ENCODE measurements around the gene KCNH2. TPM values are rescaled to one million over a fixed set of nuclear protein-coding genes. Genes with fewer than 3 reads are reported as not detected.

Gene KCNH2
- total RNA-seq, 1 experiment from 2014 or later: 0.80 TPM

DNA sequence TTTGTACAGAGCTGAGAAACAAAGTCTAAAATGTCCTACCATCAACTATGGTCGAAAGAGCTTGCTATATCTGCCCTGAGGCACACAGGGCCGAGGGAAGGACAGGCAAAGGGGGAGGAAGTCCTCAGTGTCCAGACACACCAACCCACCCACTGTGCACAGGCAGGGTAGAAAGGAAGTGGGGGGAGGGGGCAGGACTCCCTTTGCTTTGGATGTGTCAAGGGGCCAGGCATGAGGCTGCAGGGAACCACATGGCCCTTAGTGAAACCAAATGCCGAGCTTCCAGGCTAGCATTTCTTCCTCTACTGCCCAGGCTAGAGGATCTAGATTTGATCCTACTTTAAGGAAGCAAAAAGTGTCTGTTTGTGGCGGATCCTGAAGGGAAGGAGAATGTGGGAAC, 28.6 kb downstream of the KCNH2 start:
- DNase-seq (ENCODE audit: low read depth): peak; percentile 58

DNA sequence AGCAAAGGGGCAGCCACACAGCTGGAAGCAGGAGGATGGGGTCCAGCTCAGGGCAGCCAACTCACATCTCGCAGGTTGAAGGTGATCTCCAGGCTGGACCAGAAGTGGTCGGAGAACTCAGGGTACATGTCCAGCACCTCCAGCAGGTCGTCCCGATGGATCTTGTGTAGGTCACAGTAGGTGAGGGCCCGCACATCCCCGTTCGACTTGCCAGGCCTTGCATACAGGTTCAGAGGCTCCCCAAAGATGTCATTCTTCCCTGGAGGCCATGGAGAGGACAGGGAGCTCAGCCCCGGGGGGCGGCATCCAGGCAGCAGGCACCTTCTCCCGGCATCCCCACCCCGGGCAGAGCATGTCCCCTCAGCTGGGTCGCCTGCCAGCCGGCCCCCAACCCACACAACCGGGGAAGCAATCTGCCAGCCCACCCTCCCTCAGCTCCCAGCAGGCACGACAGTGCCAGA, 29.3 kb downstream of the KCNH2 start:
- DNase-seq (ENCODE audit: low read depth): no peak

DNA sequence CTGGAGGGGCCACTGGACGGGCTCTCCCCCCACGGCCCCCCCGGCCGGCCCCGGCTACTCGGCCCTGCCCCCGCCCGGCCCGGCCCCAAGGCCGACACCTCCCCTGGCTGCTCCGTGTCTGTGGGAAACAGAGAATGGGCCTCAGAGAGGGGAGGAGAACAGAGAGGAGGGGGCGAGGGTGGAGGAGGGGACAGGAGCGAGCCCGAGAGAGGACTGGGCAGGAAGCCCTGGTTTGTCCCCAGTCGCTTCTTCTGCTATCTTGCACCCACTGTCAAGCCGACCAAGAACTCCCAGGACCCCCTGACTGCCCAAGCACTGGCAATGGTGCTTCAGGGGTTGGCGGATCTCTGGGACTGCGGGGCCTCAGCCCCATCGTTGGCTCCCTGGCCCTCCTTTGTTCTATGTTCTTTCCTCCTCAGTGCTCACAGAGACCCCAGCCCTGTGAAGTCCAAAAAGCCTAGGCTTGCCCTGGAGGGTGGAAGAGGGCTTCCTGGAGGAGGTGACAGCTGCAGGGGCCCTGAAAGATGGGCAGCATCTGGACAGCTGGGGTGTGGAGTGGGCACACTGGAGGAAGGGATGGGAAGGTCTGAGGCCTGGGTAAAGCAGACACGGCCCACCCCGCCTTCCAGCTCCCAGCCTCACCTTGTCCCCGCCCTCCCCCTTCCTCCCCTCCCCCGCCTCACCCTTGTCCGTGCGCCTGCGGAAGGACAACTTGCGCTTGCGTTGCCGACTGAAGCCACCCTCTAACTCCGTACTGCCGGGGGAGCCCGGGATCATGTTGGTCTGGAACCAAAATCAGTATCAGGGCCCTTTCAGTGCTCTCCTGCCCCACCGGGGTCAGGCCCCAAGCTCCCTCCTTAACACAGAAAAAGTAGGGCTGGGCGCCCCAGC, 30.1 kb downstream of the KCNH2 start:
- DNase-seq (ENCODE audit: low read depth): no peak

DNA sequence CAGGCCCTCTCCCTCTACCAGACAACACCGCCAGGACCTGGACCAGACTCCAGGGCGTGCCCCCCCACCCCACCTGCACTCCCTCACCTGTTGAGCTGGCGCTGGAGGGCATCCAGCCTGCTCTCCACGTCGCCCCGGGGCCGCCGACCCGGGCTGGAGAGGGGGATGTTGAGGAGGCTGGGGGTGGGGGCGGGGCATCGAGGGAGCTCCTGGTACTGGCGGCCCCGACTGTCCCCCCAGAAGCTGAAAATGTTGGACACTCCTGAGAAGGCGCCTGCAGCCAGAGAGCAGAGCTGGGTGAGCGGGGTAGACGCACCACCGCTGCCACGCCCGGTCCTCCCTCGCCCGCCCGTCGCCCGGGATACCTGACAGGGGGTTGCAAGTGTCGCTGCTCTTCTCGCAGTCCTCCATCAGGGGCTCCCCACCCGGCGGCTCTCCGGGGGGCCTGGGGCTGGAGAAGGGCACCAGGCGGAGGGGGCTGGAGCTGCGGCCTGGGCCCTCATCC, 30.8 kb downstream of the KCNH2 start:
- DNase-seq (ENCODE audit: low read depth): no peak

DNA sequence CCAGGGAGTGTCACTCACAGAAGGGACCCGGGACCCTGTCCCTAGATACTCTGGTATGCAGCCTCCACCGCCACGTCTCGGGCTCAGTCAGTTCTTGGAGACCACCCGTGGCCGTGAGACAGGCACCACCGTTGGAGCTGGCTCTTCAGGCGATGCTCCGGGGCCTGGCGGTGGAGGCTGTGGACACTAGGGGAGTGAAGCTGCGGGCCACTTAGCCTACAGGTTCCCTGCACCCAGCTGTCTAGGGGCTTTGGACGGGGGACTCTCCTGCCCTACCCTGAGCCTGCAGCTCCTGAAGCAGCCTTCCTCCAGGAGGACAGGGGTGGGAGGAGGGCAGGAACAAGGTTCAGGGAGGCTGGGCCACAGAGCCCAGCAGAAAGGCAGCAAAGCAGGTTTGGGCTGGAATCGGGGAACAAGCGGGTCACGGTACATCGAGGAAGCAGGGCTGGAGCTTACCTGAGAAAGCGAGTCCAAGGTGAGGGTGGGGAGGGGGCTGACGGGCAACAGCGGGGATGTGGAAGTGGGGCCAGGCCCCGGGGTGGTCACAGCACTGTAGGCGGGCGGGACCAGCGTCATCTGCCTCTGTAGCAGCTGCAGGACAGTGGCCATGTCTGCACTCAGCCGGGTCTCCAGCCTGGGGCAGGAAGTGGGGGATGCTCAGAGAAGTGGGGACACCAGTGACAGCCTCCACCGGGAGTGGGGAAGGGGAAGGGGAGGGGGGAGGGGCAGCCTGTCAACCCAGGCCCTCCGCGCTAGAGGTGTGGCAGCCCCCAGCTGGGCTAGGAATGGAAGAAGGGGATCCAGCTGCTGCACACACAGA, 31.5 kb downstream of the KCNH2 start:
- peak; percentile 4 for DNase-seq (ENCODE audit: low read depth)

DNA sequence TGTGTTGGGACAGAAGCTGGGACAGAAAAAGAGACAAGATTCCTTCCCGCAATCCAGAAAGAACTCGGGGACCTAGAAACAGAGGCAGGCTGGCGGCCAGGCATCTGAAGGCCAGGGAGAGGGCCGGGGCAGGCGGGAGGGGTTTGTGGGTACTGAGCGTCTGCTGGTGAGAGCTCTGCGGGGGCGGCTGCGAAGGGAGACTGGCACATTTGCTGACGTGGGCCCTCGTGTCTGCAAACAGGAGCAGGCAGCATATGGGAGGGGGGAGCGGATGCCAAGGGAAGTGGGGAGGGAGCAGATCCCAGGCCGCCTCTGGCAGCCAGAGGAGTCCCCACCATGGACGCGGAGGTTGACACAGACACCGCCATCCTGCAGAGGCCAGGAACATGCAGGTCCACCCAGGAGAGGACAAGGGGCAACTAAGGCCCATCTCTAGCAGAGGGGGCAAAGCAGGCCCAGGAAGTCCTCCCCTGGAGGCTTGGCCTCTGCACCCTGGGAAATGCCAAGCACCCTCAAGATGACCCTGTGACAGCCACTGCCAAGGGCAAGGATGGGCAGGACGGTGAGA, 32.2 kb downstream of the KCNH2 start:
- DNase-seq (ENCODE audit: low read depth): peak; percentile 50

DNA sequence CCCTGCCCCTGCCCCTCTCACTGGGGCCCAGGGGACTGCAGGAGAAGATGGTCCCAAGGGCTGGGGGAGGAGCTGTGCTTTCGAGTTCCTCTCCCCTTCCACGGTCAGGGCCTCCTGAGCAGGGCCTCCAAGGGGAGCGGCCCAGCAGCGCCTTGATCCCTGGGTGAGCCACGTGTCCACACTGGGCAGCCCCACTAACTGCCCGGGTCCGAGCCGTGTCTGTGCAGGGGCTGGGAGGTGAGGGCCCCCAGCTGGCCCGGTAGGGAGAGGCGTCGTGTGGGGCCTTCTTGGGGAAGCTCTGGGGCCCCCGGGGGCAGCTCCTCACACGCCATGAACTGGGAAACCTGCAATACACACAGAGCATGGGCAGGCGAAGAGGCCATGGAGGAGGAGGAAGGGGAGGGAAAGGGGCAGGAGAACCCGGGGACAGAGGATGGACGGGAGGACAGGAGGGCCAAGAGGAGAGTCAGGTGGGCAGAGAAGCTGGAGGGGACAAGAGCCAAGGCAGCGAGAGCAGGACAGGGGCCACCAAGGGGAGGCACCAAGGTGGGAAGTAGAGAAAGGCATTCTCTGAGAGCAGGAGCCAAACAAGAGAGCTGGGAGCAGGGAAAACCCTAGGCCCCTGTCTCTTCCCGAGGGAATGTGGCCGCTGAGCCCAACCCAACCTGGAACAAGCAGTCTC, 32.8 kb downstream of the KCNH2 start:
- no peak for DNase-seq (ENCODE audit: low read depth)

DNA sequence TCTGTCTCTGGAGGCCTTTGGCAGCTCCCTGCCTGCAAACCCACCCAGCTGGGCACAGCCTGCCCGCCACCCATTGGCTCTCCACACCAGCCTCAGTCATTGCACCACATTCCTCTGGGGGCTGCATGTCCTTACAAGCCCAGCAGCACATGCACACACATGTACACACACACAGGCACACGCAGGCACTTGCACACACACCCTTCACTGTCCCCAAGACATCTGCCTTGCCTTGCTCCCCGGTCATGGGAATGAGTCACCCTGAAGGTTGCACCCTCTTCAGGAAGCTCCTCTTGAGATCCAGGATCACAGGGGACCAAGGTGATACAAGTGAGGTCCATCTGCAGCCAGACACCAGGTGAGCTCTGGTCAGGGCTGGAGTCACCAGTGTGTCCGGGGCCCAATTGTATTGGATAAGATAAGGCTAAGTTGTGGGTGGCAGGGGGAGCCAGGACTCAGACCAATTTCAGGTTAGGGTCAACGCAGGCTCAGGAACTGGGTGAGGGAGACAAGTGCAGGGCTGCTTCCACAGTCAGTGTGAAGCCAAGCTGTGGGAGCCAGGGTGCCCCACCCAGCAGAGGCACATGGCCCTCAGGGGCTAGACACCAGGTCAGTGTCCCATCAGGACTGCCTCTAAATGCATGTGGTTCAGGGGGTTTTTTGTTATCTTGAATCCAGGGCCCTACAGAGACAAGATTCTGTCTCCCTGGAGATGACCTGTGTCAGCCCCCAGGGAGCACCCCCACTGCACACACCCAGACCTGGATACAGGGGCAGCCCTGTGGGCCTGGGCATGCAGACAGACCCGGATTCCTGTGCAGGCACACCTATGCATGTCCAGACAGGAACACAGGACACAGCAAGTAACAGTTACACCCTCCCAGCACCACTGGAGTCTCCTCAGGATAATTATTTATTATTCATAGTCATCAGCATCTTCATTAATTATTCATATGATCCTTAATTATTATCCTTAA, 33.8 kb downstream of the KCNH2 start:
- no peak for DNase-seq (ENCODE audit: low read depth)

DNA sequence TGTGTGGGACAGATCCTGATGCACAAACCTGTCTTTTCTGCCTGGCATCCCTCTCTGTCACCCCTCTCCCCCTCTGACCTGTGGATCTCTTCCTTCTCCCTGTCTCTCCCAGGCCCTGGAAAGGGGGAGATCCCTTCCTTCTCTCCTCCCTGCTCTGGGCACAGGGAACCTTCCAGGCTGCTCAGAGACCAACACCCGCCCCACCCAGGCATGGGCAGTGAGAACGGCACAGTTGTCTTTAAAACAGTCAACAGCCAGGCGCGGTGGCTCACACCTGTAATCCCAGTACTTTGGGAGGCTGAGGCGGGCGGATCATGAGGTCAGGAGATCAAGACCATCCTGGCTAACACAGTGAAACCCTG, 34.7 kb downstream of the KCNH2 start:
- no peak for DNase-seq (ENCODE audit: low read depth)

DNA sequence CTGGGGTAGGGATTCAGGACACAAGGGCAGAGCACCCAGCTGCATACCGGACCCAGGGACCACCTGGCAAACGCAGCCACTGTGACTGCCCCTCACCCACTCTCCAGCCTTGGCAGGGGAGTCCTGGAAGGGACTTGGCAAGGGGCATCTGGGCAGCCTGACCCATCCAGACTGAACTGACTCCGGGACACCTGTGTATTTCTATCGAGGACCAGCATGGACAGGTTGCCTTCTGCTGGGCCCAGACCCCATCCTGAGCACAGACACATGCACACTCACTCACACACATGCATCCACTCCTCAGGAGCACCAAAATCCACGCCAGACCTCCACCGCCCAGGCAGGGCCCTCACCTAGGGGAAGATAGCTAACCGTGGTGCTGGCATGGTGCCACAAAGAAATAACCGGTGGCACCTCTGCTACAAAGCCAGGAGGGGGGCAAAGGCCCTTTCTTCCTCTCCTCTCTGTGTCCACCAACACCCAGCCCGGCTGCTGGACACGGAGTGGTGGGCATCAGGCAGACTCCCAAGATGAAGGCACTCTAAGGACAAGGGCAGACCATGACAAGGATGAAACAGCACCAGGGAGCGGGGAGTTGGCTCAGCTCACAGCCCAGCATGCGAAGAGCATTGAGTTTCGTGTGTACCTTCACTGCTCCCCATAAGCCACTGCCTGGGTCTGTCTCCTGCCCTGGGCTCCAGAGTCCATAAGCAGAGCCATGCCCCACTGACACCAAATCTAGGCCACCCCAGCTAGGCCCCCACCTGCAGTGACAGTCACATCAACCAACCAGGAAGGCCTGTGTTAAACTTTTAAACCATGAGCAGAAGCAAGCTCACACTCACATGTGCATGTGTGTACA, 35.3 kb downstream of the KCNH2 start:
- DNase-seq (ENCODE audit: low read depth): no peak

DNA sequence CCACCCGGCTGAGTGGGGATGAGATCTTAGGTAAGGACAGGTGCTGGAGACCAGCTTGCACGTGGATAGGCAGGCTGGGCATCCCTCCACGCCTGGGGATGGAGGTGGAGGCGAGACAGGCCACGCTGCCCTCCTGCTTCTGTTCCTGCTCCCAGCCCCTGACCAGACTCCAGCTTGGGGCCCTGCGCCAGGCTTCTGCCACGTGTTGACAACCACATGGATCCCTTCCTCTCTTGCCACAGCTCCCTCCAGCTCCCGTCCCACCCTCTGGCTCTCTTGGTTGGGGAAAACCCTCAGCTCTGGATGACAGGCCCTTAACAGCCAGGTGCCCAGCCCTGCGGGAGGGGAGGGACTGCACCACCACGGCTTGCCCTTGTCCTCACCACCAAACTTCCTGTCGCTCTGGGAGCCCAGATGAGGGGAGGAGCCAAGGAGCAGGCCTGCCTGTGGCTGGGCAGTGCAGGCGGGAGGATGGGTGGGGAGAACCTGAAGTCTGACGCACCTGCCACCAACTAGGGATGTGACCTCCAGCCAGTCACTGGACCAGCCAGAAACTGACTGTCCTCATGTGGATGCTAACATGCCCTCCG, 36.0 kb downstream of the KCNH2 start:
- peak; percentile 61 for DNase-seq (ENCODE audit: low read depth)

DNA sequence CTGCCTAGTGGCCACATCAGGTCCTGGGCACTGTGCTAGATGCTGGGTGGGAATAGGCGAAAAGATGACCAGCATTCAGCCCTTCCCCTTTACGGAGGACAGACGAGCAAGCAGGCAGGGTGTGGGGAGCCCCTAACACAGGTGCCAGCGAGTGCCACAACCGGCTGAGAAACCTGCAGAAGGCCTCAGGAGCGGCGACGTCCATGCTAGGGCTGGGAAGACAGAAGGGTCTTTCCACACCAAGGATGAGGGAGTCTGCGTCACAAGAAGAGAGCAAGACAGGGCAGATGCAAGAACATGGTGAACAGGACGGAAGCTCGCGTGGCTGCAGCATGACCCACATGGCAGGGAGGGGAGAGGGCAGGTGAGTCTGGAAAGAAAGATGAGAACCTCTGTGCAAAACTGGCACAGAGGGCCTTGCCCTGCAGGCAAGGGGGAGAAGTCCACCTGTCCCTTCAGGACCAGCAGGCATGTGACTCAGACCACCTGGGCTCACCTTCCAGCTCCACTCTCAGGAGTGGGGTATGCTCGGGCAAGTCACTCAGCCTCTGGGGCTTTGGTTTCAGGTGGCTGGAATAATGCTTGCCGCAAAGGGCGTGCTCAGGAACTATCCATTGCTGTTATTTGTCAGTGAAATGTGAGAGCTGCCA, 36.6 kb downstream of the KCNH2 start:
- no peak for DNase-seq (ENCODE audit: low read depth)

DNA sequence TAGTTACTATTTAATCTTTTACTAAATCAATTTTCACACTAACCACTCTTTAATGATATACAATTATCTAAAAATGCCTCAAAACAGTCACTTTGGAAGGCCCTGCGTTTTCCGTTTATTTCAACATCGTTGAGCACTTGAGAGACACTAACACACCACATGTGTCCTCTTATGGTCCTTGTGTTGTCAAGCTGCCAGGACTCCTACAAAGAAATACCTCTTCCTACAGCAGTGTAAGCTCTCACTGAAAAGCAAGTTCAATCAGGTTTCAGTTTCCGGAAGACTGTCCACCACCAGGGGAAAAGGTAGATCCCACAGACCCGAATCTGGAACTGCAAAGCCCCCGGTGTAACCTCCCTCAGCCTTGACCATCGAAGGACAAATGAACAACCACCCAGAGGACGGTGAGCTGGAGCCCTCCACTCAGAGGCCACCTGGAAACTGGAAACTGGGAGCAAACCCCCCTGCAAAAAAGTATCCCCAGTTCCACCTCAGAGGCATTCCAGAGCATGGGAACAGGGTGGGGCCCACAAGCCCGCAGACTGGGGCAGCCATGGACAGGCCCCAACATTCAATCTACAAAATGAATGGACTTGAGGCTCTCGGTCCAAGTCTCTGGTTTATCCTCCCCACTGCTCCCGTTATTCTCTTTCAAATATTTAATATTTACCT, 37.6 kb downstream of the KCNH2 start:
- DNase-seq (ENCODE audit: low read depth): no peak

DNA sequence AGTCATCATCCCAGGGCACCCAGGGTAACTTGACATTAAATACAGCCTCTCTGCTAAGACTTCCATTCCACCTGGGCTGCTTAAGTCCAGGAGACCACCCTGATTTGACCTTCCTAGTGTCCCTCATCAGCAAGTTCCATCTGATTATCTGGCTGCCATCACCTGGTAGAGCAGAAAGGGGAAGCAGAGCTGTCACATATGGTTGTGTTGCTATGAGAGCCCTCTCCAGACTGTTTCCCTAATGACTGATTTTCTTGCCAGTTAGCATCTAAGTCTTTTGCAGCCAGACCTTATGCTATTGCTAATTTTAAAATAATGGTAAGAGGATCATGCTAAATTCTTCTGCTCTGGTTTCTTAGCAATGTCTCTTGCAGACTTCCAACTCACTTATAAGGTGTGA, 38.7 kb downstream of the KCNH2 start:
- DNase-seq (ENCODE audit: low read depth): no peak

DNA sequence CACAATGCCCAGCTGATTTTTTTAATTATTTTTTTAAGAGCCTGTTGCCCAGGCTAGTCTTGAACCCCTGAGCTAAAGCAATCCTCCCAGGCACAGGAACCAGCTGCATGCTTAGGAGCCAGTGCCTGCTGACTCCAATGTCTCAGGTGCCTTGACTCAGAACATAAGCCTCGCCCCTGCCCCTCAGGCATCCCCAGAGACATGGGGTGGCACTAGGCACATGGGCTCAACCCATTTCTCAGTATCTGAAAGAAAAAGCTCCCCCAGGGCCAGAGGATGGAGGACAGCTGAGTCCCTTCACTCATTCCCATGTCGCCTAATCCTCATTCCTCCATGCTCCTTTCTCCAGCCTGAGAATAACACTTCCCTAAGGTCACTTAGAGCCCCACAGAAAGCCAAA, 39.1 kb downstream of the KCNH2 start:
- no peak for DNase-seq (ENCODE audit: low read depth)

DNA sequence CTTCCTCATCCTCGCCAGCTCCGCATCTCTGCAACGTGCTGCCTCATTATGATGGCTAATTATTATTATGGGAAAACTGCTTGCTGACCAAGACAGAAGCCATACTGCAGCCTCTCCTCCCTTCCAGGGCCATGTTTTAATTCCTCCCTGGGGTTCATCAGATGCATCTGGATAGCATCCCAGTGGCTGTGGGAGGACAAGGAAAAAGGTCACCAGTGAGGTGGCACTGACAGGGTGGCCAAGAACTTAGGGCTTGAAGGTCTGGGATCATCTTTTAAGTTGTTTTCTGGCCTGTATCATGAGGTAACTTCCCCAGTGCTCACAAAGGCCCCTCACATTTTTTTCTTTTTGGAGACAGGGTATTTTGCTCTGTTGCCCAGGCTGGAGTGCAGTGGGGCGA, 39.6 kb downstream of the KCNH2 start:
- DNase-seq (ENCODE audit: low read depth): no peak

DNA sequence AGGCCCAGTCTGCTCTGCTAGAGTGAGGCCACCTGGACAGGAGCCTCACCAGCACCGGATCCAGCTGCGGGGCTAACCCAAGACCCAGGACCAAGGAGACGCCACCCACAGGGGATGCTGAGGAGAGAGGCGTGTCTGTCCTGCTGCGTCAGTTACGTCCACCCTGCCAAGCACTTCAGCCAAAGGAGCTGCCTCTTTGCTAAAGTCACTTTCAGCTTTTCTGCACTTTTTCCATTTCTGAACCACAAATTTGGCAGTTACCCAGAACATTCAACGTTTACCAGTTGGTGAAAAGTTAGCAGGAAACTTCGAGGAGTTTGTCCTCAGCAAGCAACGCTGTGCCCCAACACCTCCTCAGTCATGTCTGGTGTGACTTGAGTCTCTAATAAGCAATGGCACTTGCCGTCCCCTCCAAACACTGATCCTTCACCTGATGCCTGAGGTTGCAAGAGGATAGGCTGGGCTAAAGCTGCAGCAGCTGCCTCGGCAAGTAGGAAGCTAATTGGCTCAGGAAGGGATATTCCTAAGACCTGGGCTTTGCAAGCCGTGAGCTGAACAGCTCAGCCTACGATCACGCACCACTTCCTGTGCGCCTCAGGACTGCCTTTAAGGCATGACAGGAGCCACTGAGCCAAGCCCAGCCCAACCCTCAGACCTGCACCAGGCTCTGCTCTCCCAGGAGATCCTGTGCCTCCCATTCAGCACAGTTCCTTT, 40.1 kb downstream of the KCNH2 start:
- DNase-seq (ENCODE audit: low read depth): peak; percentile 83
